Adrenal gland (tissue), 12 donors: ENCODE results near the gene MTAP. TPM values are rescaled to one million over a fixed set of nuclear protein-coding genes. Genes with fewer than 3 reads are reported as not detected.

Experiments used
- DNase-seq, 7 donors: peaks; one replicate each; pipeline ENCODE4 v3.0.0-alpha.2; 2019 to 2020
- H3K27ac ChIP-seq, 5 donors: fragments of 200-600 bp; sonication (generic) in 4 of 5; 1 replicate in 3 of 5; 2 replicates in 2 of 5; pipeline versions ENCODE4 v1.5.1 to v1.8.0; 2016 to 2020; ENCODE audit warnings: mild to moderate bottlenecking in 1 of 5
- H3K27me3 ChIP-seq: fragments of 200-600 bp; 2 replicates; pipeline ENCODE4 v1.8.0; 2021
- H3K36me3 ChIP-seq, 2 donors: fragments of 200-600 bp; replicated peaks in 1 of 2; 1 replicate in 1 of 2; 2 replicates in 1 of 2; pipeline versions ENCODE4 v1.5.1 to v1.8.0; 2018 to 2022
- H3K4me1 ChIP-seq, 2 donors: fragments of 200-600 bp; replicated peaks in 1 of 2; 1 replicate in 1 of 2; 2 replicates in 1 of 2; pipeline versions ENCODE4 v1.5.1 to v1.8.0; 2018 to 2021
- H3K4me3 ChIP-seq, 4 donors: fragments of 200-600 bp; sonication (generic) in 3 of 4; one replicate each; pipeline ENCODE4 v1.5.1; 2016 to 2018
- H3K9me3 ChIP-seq, 3 donors: fragments of 200-600 bp; sonication (generic) in 1 of 3; replicated peaks in 1 of 3; 1 replicate in 2 of 3; 2 replicates in 1 of 3; pipeline versions ENCODE4 v1.5.1 to v1.8.0; 2016 to 2021
- POLR2A ChIP-seq, 2 donors: fragments of 450-650 bp; IDR thresholded peaks; one replicate each; pipeline ENCODE4 v1.6.1; 2017; ENCODE audit warnings: antibody characterized with exemption in 2 of 2, mild to moderate bottlenecking in 2 of 2, moderate library complexity in 1 of 2
- whole genome bisulfite sequencing, 4 donors: extraction: QIAGEN DNeasy Blood & Tissue Kit in 2 of 4; methylation state at CpG; one replicate each; pipeline versions ENCODE4 v1.1.5 to v1.1.7; 2013 to 2017; 5-methylcytosine and 5-hydroxymethylcytosine counted together
- intact Hi-C, 2 donors: fragments of 100-400 bp; cut with DNase I; formaldehyde crosslinking; loops; one replicate each; pipeline versions ENCODE4 v1.14.1 to v1.15.0; 2022 to 2023
- polyA plus RNA-seq, 3 donors: library from polyadenylated mRNA; stranded (reverse); fragments of 200-250 nt in 2 of 3; fragments of 350-450 nt in 1 of 3; fragmentation: Illumina TruSeq in 1 of 3; extraction: RNeasy Lipid Tissue Mini Kit (QIAGEN cat#74804) in 1 of 3; gene quantifications; one replicate each; pipeline ENCODE4 v1.2.3, GENCODE V29; 2013 to 2014
- total RNA-seq, 9 donors: library from RNA; depleted of rRNA in 4 of 9; stranded (reverse); fragments of >200 nt in 4 of 9; fragments of 120-200 nt in 1 of 9; fragmentation: NEBNext Ultra II Directional in 1 of 9; extraction: Animal tissue kit (Norgen Biotek cat#: 25700) in 1 of 9; gene quantifications; one replicate each; pipeline versions ENCODE4 v1.1.0 to v1.2.4, GENCODE V29; 2013 to 2023
- TF ChIP-seq, protein P1 (sequence below), 6 experiments: fragments of 450-650 bp in 4 of 6; fragments of 200-600 bp in 2 of 6; sonication (generic) in 1 of 6; IDR thresholded peaks; 1 replicate in 5 of 6; 2 replicates in 1 of 6; pipeline versions ENCODE4 v1.5.1 to v1.8.0; 2016 to 2021; ENCODE audit warnings: antibody characterized with exemption in 6 of 6, mild to moderate bottlenecking in 2 of 6, moderate library complexity in 1 of 6
- donor health status: healthy with polysubstance abuse.
- donor health status: Bipolar disorder and iron deficiency.
- donor health status: DM: yes; HTN: yes; CAD: no.
- donor health status: DM: no; HTN: no; CAD: no.
- donor health status: DM: no; HTN: no; CAD: no.
- donor health status: DM: yes; HTN: yes; CAD: no.

Gene MTAP
- total and polyA plus RNA-seq, 12 donors, result 6.4 to 38.2 (median 21.9) TPM

DNA sequence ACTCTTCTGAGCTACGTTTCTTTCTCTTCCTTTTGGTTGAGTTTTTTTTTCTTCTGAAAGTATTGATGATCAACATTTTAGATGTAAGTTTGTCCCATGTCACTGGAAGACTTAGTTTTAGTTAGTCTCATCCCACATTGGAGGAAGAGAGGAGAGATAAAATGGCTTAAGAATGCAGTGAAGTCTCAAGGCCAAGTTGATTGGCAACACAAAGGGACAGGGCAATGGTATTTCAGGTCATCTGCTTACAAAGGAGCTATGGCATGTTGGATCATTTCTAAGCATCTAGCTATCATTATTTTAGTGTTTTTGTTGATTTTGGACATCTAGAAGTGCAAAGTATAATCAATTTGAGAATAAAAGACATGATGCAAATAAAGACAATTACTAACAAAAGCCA, 133.2 kb downstream of the MTAP start:
- no peaks in the 10 kb centered on the region for H3K4me1 ChIP-seq

DNA sequence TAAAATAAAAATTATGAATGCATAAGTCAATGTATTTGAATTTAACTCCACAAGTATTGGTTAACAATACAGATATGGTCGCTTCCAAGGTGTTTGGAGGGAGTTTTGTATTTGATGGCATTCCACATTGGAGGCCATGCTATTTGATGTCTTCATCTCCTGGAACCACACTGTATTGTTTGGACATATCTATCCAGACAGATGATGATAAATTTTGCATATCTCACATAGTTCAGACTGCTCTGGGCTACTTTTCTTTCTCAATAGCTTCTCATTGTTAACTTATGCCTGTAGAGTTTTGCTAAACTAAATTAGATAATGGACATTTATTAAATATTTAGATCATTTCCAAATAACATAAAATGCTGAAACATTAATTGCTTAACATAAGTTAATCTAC, 133.7 kb downstream of the MTAP start:
- Histone ChIP-seq H3K27me3 (no peaks in the 10 kb centered on the region), H3K27ac (no peak overlapping the region), H3K4me1 (no peaks in the 10 kb centered on the region), H3K4me3 (no peak overlapping the region), H3K9me3 (no peaks in the 10 kb centered on the region), H3K36me3 (no peaks in the 10 kb centered on the region)
- intact Hi-C loops, result no loop called here
- TF ChIP-seq POLR2A (IDR thresholded peaks at IDR 0.05), result no peak
- TF ChIP-seq, protein P1, sequence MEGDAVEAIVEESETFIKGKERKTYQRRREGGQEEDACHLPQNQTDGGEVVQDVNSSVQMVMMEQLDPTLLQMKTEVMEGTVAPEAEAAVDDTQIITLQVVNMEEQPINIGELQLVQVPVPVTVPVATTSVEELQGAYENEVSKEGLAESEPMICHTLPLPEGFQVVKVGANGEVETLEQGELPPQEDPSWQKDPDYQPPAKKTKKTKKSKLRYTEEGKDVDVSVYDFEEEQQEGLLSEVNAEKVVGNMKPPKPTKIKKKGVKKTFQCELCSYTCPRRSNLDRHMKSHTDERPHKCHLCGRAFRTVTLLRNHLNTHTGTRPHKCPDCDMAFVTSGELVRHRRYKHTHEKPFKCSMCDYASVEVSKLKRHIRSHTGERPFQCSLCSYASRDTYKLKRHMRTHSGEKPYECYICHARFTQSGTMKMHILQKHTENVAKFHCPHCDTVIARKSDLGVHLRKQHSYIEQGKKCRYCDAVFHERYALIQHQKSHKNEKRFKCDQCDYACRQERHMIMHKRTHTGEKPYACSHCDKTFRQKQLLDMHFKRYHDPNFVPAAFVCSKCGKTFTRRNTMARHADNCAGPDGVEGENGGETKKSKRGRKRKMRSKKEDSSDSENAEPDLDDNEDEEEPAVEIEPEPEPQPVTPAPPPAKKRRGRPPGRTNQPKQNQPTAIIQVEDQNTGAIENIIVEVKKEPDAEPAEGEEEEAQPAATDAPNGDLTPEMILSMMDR (IDR thresholded peaks at IDR 0.05), result no peak
- no peak for DNase-seq
- WGBS, 4 donors, result 86 to 100% (median 93%) methylated on average over 1 of the region's 1 CpG

More for the DNA sequence above, 133.2 kb downstream of the MTAP start:
- Histone ChIP-seq H3K27ac (no peak overlapping the region), H3K36me3 (no peaks in the 10 kb centered on the region), H3K4me3 (no peak overlapping the region), H3K27me3 (no peaks in the 10 kb centered on the region), H3K9me3 (no peaks in the 10 kb centered on the region)
- no peak for TF ChIP-seq POLR2A (IDR thresholded peaks at IDR 0.05)
- TF ChIP-seq, protein P1 (IDR thresholded peaks at IDR 0.05), result no peak
- DNase-seq, result no peak
- 58 to 79% (median 70%) methylated on average over 1 of the region's 1 CpG for WGBS, 4 donors
- intact Hi-C loops, result no loop called here

GRCh38 chr9:21941337-21941995, 139.0 kb downstream of the MTAP start:
- DNase-seq, result no peak
- TF ChIP-seq, protein P1 (IDR thresholded peaks at IDR 0.05), result no peak
- no peak for TF ChIP-seq POLR2A (IDR thresholded peaks at IDR 0.05)
- Histone ChIP-seq H3K27me3 (no peaks in the 10 kb centered on the region), H3K27ac (no peak overlapping the region), H3K4me1 (no peaks in the 10 kb centered on the region), H3K9me3 (no peaks in the 10 kb centered on the region), H3K4me3 (no peak overlapping the region), H3K36me3 (no peaks in the 10 kb centered on the region)
- intact Hi-C loops, result no loop called here
- 85 to 95% (median 89%) methylated on average over 4 of the region's 4 CpGs for WGBS, 4 donors

GRCh38 chr9:21943464-21943863, 141.0 kb downstream of the MTAP start:
- 74 to 88% (median 81%) methylated on average over 4 of the region's 4 CpGs for WGBS, 4 donors
- intact Hi-C loops, result no loop called here
- no peak overlapping the region for H3K27ac ChIP-seq
- H3K4me3 ChIP-seq, result no peak overlapping the region
- no peaks in the 10 kb centered on the region for H3K9me3 ChIP-seq
- TF ChIP-seq, protein P1 (IDR thresholded peaks at IDR 0.05), result no peak
- TF ChIP-seq POLR2A (IDR thresholded peaks at IDR 0.05), result no peak
- H3K36me3 ChIP-seq, result no peaks in the 10 kb centered on the region
- no peaks in the 10 kb centered on the region for H3K27me3 ChIP-seq
- no peak for DNase-seq
- H3K4me1 ChIP-seq, result no peaks in the 10 kb centered on the region
